T-cell (primary cell): ENCODE data around the gene HEPN1. TPM values are rescaled to one million over a fixed set of nuclear protein-coding genes. Genes with fewer than 3 reads are reported as not detected.
A peak's percentile ranks its signal among the peaks of the same experiment; 100 is the strongest.

Source experiments
- ATAC-seq, 4 experiments: fragments of 200-7000 bp in 3 of 4; fragments of 150-1000 bp in 1 of 4; cut with Tn5 transposase; replicated peaks in 1 of 4; 1 replicate in 3 of 4; 2 replicates in 1 of 4; pipeline ENCODE4 v1.10.0; 2021; ENCODE audit warnings: moderate library complexity in 3 of 4, mild to moderate bottlenecking in 2 of 4, moderate number of reproducible peaks in 1 of 4
- CTCF ChIA-PET, 2 donors: fragments of 300-600 bp; sonication (Branson Sonifier 250); formaldehyde crosslinking; loops; one replicate each; lab custom pipeline; 2022; ENCODE audit warnings: antibody characterized with exemption in 2 of 2; lab: Charles Lee
- POLR2A ChIA-PET, 2 donors: fragments of 300-600 bp; sonication (Branson Sonifier 250); formaldehyde crosslinking; loops; one replicate each; lab custom pipeline; 2022; ENCODE audit warnings: antibody characterized with exemption in 2 of 2; lab: Charles Lee
- DNase-seq, 35 experiments: peaks; one replicate each; pipeline versions ENCODE4 v3.0.0 to v3.0.0-alpha.2; 2013 to 2023
- H3K27ac ChIP-seq: one replicate; pipeline ENCODE4 v1.5.1; 2013; ENCODE audit warnings: low read length
- H3K27me3 ChIP-seq, 2 experiments: replicated peaks in 1 of 2; 1 replicate in 1 of 2; 2 replicates in 1 of 2; pipeline versions ENCODE4 v1.6.1 to v1.7.0; 2013; ENCODE audit warnings: low read length in 1 of 2, mixed read lengths in 1 of 2; ENCODE audit not compliant: control insufficient read depth in 2 of 2, insufficient read depth in 2 of 2; ENCODE audit errors: extremely low read depth in 1 of 2
- H3K36me3 ChIP-seq, 2 donors: 1 replicate in 1 of 2; 2 replicates in 1 of 2; pipeline versions ENCODE4 v1.6.1 to v1.7.0; 2013; ENCODE audit warnings: low read length in 1 of 2; ENCODE audit not compliant: control insufficient read depth in 2 of 2, insufficient read depth in 1 of 2; ENCODE audit errors: extremely low read depth in 1 of 2
- H3K4me1 ChIP-seq, 2 experiments: 1 replicate in 1 of 2; 2 replicates in 1 of 2; pipeline versions ENCODE4 v1.6.1 to v1.7.0; 2013; ENCODE audit warnings: low read length in 2 of 2, mixed read lengths in 1 of 2; ENCODE audit not compliant: insufficient read depth in 2 of 2, control insufficient read depth in 1 of 2; ENCODE audit errors: extremely low read depth in 1 of 2
- H3K4me3 ChIP-seq, 2 donors: 1 replicate in 1 of 2; 2 replicates in 1 of 2; pipeline versions ENCODE4 v1.5.1 to v1.7.0; 2013; ENCODE audit warnings: mild to moderate bottlenecking in 2 of 2, low read length in 1 of 2, moderate library complexity in 1 of 2; ENCODE audit not compliant: control insufficient read depth in 1 of 2; ENCODE audit errors: extremely low read depth in 1 of 2
- H3K9me3 ChIP-seq: 2 replicates; pipeline ENCODE4 v1.7.0; 2013
- H3K27ac Mint-ChIP-seq, 2 donors: one replicate each; pipeline ENCODE4 v1.8.0; 2020 to 2021; ENCODE audit warnings: mild to moderate bottlenecking in 2 of 2, mixed read lengths in 2 of 2
- H3K27me3 Mint-ChIP-seq, 2 donors: one replicate each; pipeline ENCODE4 v1.8.0; 2021 to 2022; ENCODE audit warnings: mixed read lengths in 2 of 2
- H3K36me3 Mint-ChIP-seq: one replicate; pipeline ENCODE4 v1.8.0; 2021; ENCODE audit warnings: mixed read lengths
- H3K4me1 Mint-ChIP-seq, 3 donors: one replicate each; pipeline ENCODE4 v1.8.0; 2020 to 2022; ENCODE audit warnings: mixed read lengths in 3 of 3, mild to moderate bottlenecking in 1 of 3
- H3K4me3 Mint-ChIP-seq, 3 donors: one replicate each; pipeline ENCODE4 v1.8.0; 2020 to 2022; ENCODE audit warnings: mild to moderate bottlenecking in 3 of 3, mixed read lengths in 3 of 3, moderate library complexity in 3 of 3
- H3K9me3 Mint-ChIP-seq, 3 donors: one replicate each; pipeline ENCODE4 v1.8.0; 2020 to 2022; ENCODE audit warnings: mixed read lengths in 3 of 3
- WGBS: methylation state at CpG from one replicate; pipeline ENCODE4 v1.1.5; 2013; ENCODE audit warnings: missing lambda C conversion rate; ENCODE audit not compliant: insufficient coverage; 5-methylcytosine and 5-hydroxymethylcytosine counted together
- total RNA-seq, 35 experiments: library from RNA in 6 of 35; stranded (reverse) in 6 of 35; fragments of 120-200 nt in 1 of 35; gene quantifications; one replicate each; pipeline versions ENCODE4 v1.2.1 to v1.2.4 and lab custom pipeline; 2013 to 2026

Gene HEPN1
- total RNA-seq, 5 donors from 2014 or later (not counting 1 experiment from before 2014, with no cell fraction given) = not detected

DNA sequence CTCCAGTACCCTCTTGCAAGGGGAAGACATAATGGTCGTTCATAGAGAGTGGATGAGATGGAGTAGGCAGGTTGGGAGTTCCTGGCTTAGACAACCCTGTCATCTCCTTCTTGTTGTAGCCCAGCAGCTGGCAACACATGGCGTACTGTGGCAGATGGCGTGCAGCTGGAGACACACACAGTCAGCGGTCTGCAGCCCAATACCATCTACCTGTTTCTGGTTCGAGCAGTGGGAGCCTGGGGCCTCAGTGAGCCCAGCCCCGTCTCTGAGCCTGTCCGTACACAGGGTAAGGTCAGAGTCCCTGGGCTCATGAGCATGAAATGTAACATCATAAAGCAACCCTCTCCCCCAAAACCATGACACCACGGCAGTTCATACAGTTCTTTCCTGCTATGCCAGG lies 45.1 kb upstream of the HEPN1 start:
- Histone ChIP-seq H3K4me1 (peaks cover 0 to 30% of the 10 kb centered on the region in 2 experiments), H3K9me3 (no peaks in the 10 kb centered on the region), H3K36me3 (no peaks in the 10 kb centered on the region), H3K27ac (no peak overlapping the region), H3K4me3 (no peak overlapping the region), H3K27me3 (peaks cover 11 to 73% of the 10 kb centered on the region in 2 experiments)
- no peaks in the 10 kb centered on the region for H3K36me3 Mint-ChIP-seq
- no peak for ATAC-seq
- POLR2A ChIA-PET = no interaction called here
- peaks cover 27 to 30% (median 28%) of the 10 kb centered on the region in 3 donors for H3K4me1 Mint-ChIP-seq
- no peak for DNase-seq
- no peak overlapping the region for H3K27ac Mint-ChIP-seq
- peaks cover 49 to 54% of the 10 kb centered on the region in 2 donors for H3K27me3 Mint-ChIP-seq
- H3K9me3 Mint-ChIP-seq = no peaks in the 10 kb centered on the region
- 90% methylated on average over 3 of the region's 8 CpGs for WGBS
- H3K4me3 Mint-ChIP-seq = peak overlapping the region in 1 of 3 donors; percentile 84
- CTCF ChIA-PET = no interaction called here

- Histone ChIP-seq H3K9me3 (no peaks in the 10 kb centered on the region), H3K4me1 (peaks cover 0 to 24% of the 10 kb centered on the region in 2 experiments), H3K27me3 (peaks cover 9 to 66% of the 10 kb centered on the region in 2 experiments), H3K4me3 (no peak overlapping the region), H3K36me3 (no peaks in the 10 kb centered on the region), H3K27ac (no peak overlapping the region)
- ATAC-seq (no peak), DNase-seq (peak in 1 of 35 experiments; percentile 9)
- WGBS = 91% methylated on average over 5 of the region's 7 CpGs
- ChIA-PET CTCF (no interaction called here), POLR2A (no interaction called here)
- Mint-ChIP-seq H3K4me1 (peaks cover 22 to 24% (median 23%) of the 10 kb centered on the region in 3 donors), H3K27ac (no peak overlapping the region), H3K9me3 (no peaks in the 10 kb centered on the region), H3K36me3 (no peaks in the 10 kb centered on the region), H3K27me3 (peaks cover 42 to 47% of the 10 kb centered on the region in 2 donors), H3K4me3 (peak overlapping the region; percentile 34 to 84 (median 55))
These were observed 44.3 kb upstream of the HEPN1 start for GRCh38 chr11:124874571-124875255.

DNA sequence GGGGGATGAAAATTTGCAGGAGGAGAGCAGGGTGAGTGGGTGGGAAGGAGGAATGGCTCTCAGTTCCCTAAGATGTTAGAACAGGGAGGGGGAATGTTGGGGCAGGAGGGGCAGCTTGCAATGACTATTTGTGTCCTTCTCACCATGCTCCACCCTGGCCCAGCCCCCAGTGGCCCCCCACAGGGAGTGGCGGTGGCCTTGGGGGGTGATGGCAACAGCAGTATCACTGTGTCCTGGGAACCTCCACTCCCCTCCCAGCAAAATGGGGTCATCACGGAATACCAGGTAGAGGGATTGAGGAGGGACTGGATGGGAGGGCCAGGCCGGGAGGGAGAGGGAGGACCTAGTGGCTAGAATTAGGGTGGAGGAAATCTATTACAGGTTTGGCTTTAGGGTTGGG lies 43.6 kb upstream of the HEPN1 start:
- DNase-seq (peak in 1 of 35 experiments; percentile 10), ATAC-seq (no peak)
- Histone ChIP-seq H3K4me1 (peaks cover 0 to 24% of the 10 kb centered on the region in 2 experiments), H3K27ac (no peak overlapping the region), H3K27me3 (peaks cover 2 to 59% of the 10 kb centered on the region in 2 experiments), H3K36me3 (no peaks in the 10 kb centered on the region), H3K9me3 (no peaks in the 10 kb centered on the region), H3K4me3 (no peak overlapping the region)
- WGBS = 71% methylated on average over 1 of the region's 3 CpGs
- peaks cover 35 to 40% of the 10 kb centered on the region in 2 donors for H3K27me3 Mint-ChIP-seq
- CTCF ChIA-PET = interaction anchor here in 1 of 2 donors (0.9 to 1.4 kb wide), 3 partner anchors 38 to 237 kb away, joined by 3 to 16 read pairs (median 4); no protein-coding TSS in a partner anchor
- no peaks in the 10 kb centered on the region for H3K36me3 Mint-ChIP-seq
- peaks cover 21 to 26% (median 23%) of the 10 kb centered on the region in 3 donors for H3K4me1 Mint-ChIP-seq
- no peaks in the 10 kb centered on the region for H3K9me3 Mint-ChIP-seq
- H3K27ac Mint-ChIP-seq = no peak overlapping the region
- H3K4me3 Mint-ChIP-seq = peak overlapping the region; percentile 62 to 84 (median 73)
- POLR2A ChIA-PET = interaction anchor here in 1 of 2 donors (0.6 kb wide), 1 partner anchor 73 kb away, joined by 3 read pairs; no protein-coding TSS in a partner anchor

DNA sequence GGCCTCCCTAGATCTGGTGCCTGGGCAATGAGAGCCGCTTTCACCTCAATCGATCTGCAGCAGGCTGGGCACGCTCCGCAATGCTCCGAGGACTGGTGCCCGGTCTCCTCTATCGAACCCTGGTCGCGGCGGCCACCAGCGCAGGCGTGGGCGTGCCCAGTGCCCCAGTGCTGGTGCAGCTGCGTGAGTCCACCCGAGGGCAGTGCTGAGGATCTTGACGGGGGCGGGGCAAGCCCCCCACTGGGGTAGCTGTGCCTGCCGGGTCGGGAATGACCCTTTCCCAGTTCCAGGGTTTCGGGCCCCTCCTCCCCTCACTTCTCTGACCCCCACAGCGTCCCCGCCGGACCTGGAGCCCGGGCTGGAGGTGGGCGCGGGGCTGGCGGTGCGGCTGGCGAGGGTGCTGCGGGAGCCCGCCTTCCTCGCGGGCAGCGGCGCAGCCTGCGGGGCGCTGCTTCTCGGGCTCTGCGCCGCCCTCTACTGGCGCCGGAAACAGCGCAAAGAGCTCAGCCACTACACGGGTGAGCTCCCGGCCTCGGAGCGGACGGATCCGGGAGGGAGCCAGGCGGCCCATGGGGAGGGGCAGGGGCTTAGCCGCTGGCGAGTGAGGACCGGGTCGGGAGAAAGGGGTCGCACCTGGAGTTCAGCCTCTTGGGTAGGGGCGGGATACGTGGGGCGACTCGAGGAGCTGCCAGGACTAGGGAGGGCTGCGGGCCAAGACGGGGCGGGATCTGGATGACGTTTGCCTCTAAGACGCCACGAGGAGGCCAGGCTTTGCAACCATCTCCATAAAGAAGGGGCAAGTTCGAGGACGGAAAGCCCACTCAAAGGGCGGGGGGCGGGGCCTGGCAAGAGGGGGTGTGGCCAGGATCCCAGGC lies 42.9 kb upstream of the HEPN1 start:
- ATAC-seq (peak; percentile 93 to 96 (median 94)), DNase-seq (peak; percentile 54 to 87 (median 70))
- Mint-ChIP-seq H3K4me1 (peaks cover 21 to 26% (median 23%) of the 10 kb centered on the region in 3 donors), H3K27ac (peak overlapping the region in 1 of 2 donors; percentile 72), H3K36me3 (no peaks in the 10 kb centered on the region), H3K9me3 (no peaks in the 10 kb centered on the region), H3K4me3 (peak overlapping the region; percentile 83 to 84 (median 83)), H3K27me3 (peaks cover 30 to 35% of the 10 kb centered on the region in 2 donors)
- Histone ChIP-seq H3K36me3 (no peaks in the 10 kb centered on the region), H3K27me3 (peaks cover 0 to 53% of the 10 kb centered on the region in 2 experiments), H3K9me3 (no peaks in the 10 kb centered on the region), H3K27ac (peak overlapping the region; percentile 68), H3K4me3 (peak overlapping the region; percentile 64 to 81), H3K4me1 (peaks cover 0 to 24% of the 10 kb centered on the region in 2 experiments)
- ChIA-PET CTCF (interaction anchor here (0.6 to 1.4 kb wide), 33 partner anchors 10 to 1019 kb away, joined by 3 to 21 read pairs (median 3); partner anchors contain the start of genes CCDC15 (in 1 of the 2), ROBO3 (in 1 of the 2), STT3A (in 1 of the 2) and TBRG1 (in 1 of the 2)), POLR2A (interaction anchor here (0.6 to 1.0 kb wide), 2 partner anchors 74 to 78 kb away, joined by 3 to 9 read pairs; partner anchors contain the start of gene CCDC15 (in 1 of the 2))
- WGBS = 3% methylated on average over 67 of the region's 69 CpGs

GRCh38 chr11:124876818-124877630 lies 42.0 kb upstream of the HEPN1 start:
- peaks cover 21 to 26% (median 23%) of the 10 kb centered on the region in 3 donors for H3K4me1 Mint-ChIP-seq
- 32% methylated on average over 23 of the region's 30 CpGs for WGBS
- Histone ChIP-seq H3K9me3 (no peaks in the 10 kb centered on the region), H3K27me3 (peaks cover 0 to 52% of the 10 kb centered on the region in 2 experiments), H3K4me1 (peaks cover 0 to 24% of the 10 kb centered on the region in 2 experiments), H3K27ac (peak overlapping the region; percentile 68), H3K36me3 (no peaks in the 10 kb centered on the region), H3K4me3 (peak overlapping the region; percentile 64 to 81)
- DNase-seq (no peak), ATAC-seq (no peak)
- no peaks in the 10 kb centered on the region for H3K9me3 Mint-ChIP-seq
- H3K27ac Mint-ChIP-seq = peak overlapping the region; percentile 39 to 72
- peak overlapping the region; percentile 83 to 84 (median 83) for H3K4me3 Mint-ChIP-seq
- peaks cover 28 to 29% of the 10 kb centered on the region in 2 donors for H3K27me3 Mint-ChIP-seq
- POLR2A ChIA-PET = interaction anchor here in 1 of 2 donors (1.0 kb wide), 1 partner anchor 77 kb away, joined by 9 read pairs; the partner anchor contains the start of gene CCDC15
- H3K36me3 Mint-ChIP-seq = no peaks in the 10 kb centered on the region
- CTCF ChIA-PET = interaction anchor here (0.6 to 1.4 kb wide), 32 partner anchors 11 to 1018 kb away, joined by 3 to 21 read pairs (median 3); partner anchors contain the start of genes CCDC15 (in 1 of the 2), ROBO3 (in 1 of the 2), STT3A (in 1 of the 2) and TBRG1 (in 1 of the 2)
